Putamen (tissue), 1 donor: Measurements from ENCODE around the gene ZC3H7B.

Experiments used
- DNase-seq: peaks from one replicate; pipeline ENCODE4 v3.0.0-alpha.2; 2016; ENCODE audit warnings: low spot score

Gene ZC3H7B

DNA sequence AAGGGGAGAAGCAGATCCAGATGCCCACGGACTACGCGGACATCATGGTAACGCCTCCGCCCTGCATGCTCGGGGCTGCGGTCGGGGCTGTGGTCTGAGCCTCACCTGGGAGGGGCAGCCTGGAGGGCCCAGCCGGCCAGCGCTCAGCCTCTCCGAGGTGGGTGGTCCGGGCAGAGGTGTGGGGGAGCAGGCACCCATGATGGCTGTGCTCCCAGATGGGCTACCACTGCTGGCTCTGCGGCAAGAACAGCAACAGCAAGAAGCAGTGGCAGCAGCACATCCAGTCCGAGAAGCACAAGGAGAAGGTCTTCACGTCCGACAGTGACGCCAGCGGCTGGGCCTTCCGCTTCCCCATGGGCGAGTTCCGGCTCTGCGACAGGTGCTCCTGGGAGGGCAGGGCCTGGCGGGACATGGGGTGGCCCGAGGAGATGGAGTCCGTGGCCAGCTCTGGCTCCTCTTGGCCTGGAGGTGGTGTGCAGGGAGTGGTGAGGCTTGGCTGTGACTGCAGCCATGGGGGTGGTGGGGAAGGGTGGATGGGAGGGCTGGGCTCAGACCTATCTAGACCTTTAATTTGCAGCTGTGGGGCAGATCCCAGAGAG is 55.2 kb downstream of the ZC3H7B start:
- DNase-seq: no peak

DNA sequence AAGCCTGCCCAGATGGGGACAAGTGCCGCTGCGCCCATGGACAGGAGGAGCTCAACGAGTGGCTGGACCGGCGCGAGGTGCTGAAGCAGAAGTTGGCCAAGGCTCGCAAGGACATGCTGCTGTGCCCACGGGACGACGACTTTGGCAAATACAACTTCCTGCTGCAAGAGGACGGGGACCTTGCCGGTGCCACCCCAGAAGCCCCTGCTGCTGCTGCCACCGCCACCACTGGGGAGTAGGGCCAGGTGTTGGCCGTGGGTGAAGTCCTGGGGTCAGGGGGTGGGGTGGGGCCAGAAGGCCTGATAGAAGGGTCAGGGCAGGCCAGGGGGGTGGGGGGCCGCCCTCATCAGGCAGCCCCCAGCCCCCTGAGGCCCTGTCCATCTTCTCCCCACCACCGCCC is 55.9 kb downstream of the ZC3H7B start:
- no peak for DNase-seq

DNA sequence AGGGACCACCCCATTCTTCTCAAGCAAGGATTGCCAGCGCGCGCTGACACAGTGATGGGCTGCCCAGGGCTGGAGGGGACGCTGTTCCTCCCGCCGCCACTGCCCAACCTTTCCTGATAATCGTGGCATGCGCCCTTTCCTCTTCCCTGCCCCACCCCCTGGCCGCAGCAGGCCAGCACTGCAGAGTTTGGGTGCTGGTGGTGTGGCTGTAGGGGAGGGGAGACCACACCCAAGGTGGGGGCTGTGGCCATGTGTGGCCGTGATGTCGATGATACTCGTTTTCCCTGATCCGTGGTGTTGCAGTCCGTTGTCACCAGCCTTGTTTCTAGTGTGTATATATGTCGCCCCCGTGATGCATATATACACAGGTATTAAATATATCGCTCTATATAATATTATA is 57.6 kb downstream of the ZC3H7B start:
- no peak for DNase-seq

DNA sequence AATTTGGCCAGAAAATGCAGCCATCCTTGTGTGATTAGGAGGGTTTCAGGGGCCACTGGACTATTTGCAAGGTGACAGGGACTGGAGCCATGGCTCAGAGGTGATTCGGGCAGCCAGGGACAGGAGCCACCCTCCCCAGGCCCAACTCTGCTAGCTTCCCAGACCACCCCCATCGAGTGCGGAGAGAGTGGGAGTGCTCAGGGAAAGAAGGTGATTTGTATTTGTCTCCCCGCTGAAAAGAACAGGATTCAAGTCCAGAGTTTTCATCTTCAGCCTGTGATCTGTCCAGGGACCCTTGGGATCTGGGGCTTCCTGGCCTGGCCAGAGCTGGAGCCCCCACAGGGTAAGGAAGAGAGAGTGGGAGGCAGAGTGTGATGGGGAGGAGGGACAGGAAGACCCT is 58.1 kb downstream of the ZC3H7B start:
- DNase-seq: no peak

DNA sequence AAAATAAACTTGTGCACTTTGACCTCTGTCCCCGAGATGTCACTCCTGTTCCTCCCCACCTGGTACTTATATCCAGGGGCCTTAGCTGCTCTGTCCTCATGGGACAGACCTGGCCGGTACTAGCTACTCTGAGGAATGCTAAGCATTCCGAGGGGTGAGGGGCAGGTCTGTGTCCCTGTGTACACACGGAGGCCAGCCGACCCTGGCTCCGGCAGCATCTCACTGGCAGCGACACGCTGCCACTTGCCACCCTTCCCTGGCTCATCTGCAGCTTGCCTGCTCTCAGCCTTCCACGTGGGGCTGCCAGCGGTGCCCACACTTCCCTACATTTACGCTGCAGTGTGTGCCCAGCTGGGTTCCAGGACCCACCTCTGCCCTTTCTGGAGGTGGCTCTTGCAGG is 58.8 kb downstream of the ZC3H7B start:
- DNase-seq: no peak

DNA sequence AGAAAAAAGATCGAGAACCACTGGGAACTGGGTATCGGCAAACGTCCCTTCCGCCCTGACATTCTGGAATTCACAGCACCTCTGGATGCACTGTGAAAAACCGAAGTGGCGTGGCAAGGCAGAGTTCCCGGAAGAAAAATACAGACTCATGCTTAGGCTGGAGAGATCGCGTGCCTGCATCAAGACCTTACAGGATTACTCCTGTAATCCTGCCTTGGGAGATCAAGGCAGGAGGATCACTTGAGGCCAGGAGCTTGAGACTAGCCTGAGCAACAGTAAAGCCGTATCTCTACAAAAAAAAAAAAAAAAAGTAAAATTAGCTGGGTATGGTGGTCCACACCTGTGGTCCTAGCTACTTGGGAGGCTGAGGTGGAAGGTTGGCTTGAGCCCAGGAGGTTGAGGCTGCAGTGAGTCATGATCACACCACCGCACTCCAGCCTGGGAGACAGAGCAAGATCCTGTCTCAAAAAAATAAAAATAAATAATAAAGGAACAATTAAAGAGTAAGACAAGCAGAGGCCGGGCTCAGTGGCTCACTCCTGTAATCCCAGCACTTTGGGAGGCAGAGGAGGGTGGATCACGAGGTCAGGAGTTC is 60.5 kb downstream of the ZC3H7B start:
- DNase-seq: no peak

DNA sequence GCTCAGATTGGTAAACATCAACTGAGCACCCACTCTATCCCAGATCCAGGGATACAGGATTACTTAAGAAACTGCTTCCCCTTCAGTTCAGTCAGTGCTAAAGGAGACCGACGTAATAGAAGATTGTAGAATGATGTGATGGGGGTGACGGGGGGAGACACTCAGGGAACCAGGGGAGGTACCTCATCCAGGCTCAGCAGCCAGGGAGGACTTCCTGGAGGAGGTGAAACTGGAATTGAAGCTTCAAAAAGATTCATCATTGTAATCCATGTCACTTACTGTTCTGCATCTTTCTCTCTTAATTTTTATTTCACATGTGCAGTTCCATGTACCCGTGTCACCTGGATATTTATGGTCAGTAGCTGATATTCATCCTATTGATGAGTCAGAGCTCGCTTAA is 61.3 kb downstream of the ZC3H7B start:
- DNase-seq: no peak

DNA sequence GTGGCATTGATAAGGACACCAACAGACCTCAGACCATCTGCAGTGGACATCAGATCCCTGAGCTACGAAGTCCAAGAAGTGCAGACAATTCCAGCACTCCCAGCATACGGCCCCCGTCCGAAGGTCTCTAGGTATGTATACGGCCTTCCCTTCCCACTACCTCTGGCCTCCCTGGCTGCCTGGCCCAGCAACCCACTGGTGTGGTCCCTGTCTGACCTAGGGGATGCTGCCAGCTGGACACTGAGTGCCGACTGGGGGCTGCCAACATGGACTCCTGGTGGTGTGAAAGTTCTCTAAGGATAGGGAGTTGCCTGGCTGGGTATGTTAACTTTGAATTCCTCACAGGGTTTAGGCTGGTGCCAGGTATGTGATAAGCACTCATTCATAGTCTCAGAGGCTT is 62.9 kb downstream of the ZC3H7B start:
- DNase-seq: no peak

DNA sequence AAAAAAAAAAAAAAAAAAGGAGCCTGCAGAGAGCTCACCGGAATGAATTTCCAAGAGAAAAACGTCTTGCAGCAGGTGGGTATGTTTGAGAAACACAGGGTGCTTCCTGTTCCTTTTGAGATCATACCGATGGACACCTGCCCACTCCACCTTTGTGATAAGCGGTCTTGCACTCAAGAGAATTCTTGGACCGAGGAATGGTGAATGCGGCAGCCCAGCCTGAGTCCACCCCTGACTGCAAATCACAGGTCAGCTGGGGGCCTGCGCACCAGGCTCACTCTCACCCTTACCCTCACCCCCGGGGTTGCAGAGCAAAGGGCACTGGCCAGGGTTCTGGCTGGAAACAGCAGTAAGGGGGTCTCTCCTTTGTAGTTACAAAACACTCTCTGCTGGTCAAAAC is 63.6 kb downstream of the ZC3H7B start:
- DNase-seq: no peak

DNA sequence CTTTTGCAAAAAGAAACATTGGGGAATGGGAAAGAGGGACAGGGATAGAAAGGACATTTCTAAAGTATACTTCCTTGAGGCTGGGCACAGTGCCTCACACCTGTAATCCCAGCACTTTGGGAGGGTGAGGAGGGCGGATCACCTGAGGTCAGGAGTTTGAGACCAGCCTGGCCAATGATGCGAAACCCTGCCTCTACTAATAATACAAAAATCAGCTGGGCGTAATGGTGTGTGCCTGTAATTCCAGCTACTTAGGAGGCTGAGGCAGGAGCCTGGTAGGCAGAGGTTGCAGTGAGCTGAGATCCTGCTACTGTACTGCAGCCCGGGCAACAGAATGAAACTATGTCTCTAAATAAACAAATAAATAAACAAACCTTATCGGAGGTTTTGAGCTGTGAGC is 64.1 kb downstream of the ZC3H7B start:
- no peak for DNase-seq

DNA sequence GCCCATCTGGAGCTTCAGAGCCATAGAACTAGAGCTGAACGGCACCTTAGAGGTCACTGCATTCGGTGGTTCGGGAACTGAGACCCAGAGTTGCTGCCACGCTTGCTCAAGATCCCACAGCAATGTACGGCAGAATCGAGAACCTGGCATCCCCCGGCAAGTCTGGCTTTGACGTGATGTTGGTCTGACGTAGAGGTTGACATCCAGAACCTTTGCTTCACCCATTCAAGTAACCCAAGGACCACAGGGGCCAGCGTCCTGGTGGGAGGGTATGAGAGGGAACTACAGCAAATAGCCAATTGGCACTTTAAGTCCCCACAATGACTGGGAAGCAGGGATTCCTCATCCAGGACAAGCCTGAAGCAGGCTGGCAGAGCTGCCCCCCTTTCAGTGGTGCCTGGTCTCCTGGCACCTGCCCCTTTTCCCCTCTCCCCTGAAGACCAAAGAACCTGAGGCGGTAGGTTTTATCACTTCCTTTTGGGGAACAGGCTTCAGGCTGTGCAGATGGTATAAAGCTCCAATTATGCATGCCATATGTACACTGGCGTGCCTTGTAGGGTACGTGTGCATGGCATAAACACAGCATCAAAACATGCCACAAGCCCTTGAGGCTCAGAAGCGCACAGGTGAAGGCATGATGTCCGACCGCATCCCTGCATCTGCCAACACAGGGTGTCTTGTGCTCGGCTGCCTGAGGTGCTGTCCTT is 65.2 kb downstream of the ZC3H7B start:
- DNase-seq: no peak

DNA sequence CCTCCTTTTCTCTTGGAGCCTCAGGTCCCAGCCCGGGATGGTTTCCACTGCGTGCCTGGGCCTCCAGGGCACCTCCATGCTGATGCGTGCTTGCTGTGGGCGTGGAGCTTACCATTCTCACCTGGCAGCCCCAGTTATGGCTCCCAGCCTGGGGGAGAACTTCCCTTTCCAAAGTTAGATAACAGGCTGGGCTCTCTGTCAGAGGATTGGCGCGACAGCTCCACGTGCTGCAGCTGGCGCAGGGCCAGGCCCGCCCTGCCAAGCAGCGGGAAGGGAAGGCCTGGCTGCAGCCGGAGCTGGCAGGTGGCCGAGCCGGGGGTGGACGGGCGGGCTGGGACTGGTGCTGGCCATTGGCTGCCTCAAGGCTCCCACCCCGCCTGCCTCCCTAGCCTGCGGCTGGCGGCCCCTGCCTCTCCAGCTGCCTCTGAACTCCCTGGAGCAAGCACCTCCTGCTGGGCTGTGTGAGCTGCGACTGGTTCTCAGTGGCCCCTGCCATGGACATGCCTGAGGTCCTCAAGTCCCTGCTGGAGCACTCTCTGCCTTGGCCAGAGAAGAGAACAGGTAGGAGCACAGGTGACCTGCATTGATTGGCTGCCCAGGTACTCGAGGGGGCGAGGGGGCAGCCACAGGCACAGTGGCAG is 65.8 kb downstream of the ZC3H7B start:
- peak; percentile 97 for DNase-seq

DNA sequence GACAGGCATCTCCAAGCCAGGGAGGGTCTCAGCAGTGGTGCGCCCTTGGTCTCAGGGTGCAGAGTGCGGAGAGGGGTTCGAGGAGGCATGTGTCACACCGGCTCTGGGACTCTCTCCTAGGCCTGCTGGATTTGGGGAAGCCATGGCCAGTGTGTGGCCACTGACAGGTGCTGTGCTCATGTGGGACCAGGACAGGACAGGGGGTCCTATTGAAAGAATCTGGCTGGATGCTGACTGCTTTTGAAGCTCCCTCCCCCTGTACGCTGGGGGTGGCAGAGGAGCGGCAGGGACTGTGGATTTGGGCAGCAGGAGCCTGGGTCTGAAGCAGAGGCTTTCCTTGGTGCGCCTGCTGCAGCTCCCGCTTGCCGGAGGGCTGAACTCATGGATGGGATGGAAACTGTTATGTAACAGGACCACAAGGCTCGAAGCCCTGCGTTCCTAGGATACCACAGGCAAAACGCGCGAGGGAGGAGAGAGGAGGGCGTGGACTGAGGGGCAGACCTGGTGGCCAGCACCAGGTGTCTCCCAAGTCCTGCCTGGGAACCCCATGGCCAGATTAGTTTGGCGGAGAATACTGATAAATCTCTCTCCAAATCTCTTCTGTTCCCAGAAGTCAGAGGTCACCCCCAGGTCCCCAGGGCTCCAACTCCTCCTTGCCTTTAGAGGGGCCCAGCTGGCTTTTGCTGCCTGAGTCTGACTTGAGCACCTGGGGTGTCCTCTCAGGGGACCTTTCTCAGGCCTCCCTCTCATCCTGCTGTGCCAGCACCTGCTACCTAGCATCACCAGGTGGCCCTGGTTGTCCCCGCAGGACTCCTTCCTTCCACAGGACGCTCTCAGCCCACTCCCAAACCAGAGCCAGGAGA is 66.6 kb downstream of the ZC3H7B start:
- DNase-seq: peak; percentile 58

DNA sequence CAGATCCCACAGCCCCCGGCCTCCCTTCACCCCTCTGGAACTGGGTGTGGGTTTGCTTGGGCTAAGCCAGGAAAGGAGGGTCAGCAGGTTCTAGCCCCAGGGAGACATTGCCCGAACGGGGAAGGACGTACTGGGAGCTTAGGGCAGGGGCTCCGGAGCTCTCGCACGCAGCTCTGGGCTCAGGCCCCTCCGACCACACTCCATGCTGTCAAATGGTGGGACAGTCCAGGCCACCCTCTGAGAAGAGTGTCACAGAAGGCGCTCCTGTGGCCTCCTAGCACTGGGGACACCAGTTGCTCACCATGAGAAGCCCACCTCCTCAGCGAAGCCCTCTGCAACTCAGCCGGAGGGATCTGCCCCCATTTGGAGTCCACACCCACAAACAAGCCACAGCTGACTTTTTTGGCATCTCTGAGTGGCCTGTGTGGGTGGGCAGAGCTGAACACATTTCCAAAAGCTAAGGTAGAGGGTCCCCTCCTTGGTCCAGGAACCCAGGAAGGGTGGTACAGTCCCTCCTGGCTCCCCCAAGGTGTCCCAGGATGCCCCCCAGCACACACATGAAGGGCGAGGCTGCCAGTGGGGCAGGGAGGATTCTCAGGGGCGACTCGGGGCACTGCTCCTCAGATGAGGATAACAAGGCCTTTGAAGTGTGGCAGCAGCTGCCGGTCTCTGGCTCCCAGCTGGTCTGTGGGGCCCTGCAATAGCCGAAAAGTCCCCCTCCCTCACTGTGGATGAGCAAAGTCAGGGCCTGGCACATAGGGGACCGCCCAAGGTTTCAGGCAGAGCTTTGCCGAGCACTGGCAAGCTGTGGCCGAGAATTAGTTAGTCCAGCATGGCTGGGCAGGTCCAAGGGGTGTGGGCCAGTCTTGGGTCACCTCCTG is 67.5 kb downstream of the ZC3H7B start:
- peak; percentile 30 for DNase-seq

DNA sequence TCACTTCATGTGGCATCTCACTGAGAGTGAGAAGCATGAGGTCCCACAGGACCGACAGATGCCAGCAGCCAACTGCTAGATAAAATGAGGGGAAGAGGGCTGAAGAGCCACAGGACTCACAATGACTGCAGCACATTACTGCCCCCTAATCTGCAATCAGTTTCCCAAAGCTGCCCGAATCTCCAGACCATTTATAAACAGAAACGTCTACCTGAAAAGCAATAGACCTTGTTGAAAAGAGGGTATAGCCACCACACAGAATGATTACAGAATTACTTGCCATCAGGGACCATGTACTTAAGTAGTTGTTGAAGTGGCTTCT is 68.1 kb downstream of the ZC3H7B start:
- no peak for DNase-seq

DNA sequence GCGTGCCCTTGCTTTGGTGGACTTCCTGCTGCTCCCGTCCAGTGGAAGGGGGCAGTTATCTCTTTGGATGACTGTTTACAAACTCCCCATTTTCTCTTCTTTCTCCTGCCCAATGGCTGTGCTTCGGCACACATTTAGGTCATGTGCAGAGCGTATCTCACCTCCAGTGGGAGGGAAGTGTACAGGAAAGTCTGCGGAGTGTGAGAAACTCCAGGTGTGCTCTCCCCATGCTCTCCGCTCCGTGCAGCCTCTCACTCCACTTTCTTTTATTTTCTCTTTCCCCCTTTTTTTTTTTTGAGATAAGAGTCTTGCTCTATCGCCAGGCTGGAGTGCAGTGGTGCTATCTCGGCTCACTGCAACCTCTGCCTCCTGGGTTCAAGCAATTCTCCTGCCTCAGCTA is 68.5 kb downstream of the ZC3H7B start:
- DNase-seq: no peak

DNA sequence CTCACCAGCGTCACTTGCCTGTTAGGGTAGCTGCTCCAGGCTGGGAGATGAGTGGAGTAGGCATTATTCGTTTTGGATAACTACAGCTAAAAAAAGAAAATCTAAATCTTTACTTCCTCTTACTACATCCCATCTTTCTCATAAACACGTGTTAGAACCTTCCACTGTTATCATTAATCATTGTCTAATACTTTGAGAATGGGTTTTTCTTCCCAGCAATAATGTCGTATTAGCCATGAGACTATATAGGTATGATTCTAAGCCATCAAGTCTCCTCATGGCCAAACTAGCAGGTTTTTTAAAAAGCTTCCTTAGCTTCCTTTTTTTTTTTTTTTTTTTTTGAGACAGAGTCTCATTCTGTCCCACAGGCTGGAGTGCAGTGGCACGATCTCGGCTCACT is 76.5 kb downstream of the ZC3H7B start:
- no peak for DNase-seq

DNA sequence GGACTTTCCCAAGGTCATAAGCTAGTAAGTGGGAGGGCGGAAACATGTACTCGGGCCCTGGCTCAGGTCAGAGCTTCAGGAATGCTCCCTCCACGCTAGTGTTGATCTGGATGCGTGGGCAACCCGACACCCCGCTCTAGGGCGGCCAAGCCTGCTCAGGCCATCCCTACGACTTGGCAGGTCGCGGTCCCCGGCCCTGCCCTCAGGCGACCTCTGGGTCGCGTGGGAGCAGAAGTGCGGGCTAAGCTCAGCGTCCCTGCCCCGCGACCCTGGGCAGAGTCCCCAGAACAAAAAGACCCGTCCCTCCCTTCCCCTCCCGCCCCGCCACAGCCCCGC is 79.6 kb downstream of the ZC3H7B start:
- DNase-seq: no peak

DNA sequence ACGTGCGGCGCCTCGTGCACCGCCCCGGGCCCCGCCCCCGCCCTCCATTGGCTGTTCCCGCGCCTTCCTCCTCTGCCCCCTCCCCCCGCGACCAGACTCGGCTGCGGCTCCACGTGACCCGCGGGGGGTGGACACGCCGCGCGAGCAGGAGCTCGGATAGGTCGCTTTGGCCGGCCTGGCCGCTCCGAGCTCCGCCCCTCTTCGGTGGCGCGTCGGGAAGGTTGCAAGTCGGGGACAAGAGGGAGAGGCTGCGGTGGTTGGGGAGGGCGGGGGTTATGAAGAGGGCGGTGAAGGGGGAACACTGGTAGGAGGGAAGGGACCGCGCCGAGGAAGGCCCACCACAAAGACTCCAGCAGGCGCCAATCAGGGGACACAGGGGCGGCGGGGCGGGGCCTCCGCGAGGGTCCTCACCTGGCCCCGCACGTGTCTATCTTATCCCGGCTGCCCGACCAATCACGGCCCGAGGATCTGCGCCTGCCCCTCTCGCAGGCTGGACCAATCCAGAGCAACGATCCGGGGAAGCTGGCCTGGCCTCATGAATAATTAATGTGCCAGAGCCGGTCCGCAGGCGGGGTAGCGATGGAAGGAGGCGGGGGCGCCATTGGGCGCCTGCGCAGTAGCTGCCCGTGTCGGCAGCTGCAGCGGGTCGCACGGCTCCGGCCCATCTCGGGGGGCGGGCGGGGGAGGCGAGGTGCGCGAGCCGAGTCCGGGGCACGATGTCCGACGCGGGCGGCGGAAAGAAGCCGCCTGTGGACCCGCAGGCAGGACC is 80.2 kb downstream of the ZC3H7B start, which contains the start of gene TEF:
TSS of gene TEF (plus strand) at position 614 of the 769 bp plus-strand sequence. CDS start at position 717, 103 bp downstream.
- DNase-seq: peak; percentile 99

DNA sequence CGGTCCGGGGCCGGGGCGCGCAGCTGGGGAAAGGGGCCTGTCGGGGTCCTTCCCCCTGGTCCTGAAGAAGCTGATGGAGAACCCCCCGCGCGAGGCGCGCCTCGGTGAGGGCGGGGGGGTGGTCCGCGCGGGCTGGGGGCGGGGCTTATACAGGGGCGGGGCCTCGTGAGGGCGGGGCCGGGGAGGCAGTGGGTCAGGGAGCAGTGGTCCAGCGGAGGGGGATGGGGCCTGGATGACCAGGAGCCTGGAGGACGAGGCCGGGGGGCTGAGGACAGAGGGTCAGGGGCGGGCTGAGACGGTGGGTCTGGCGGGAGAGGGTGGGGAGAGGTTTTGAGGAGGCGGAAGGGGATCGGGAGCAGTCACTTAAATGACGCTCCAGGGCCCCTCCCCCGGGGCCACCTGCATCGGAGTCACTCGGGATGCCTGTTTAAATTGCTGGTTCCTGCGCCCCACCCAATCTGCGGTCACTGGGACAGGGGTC is 80.8 kb downstream of the ZC3H7B start:
- DNase-seq: peak; percentile 80
